Measurements from ENCODE around the gene ERN2. TPM values are rescaled to one million over a fixed set of nuclear protein-coding genes. Genes with fewer than 3 reads are reported as not detected.
A peak's percentile ranks its signal among the peaks of the same experiment; 100 is the strongest.

Gene ERN2
- polyA plus RNA-seq (2013, experiment 1 of 2): 0.13 TPM
- polyA plus RNA-seq (2013, experiment 2 of 2): 0.11 TPM

GRCh38 chr16:23712976-23713375 is at the start of gene ERN2:
ERN2 (minus strand) TSS chr16:23713222; CDS start chr16:23713187, 35 bp downstream.
- Histone ChIP-seq H2AK5ac (ENCODE audit: low read length) (no peak within 1 kb of the TSS), H3K4ac (ENCODE audit: low read depth, low read length) (no peak within 1 kb of the TSS), H3K36me3 (ENCODE audit: control insufficient read depth, insufficient read depth, low read length) (no peaks in the 10 kb centered on the region), H4K8ac (ENCODE audit: low read depth, low read length) (no peak within 1 kb of the TSS), H3K27ac (ENCODE audit: low read depth, low read length) (no peak within 1 kb of the TSS), H3K79me2 (ENCODE audit: control insufficient read depth, insufficient read depth, low read length) (no peaks in the 10 kb centered on the region), H2BK5ac (ENCODE audit: low read length) (no peak within 1 kb of the TSS), H3K79me1 (ENCODE audit: low read length) (no peaks in the 10 kb centered on the region), H3K4me1 (ENCODE audit: control insufficient read depth, low read depth, low read length) (no peaks in the 10 kb centered on the region), H3K23ac (ENCODE audit: low read length) (no peak within 1 kb of the TSS), H4K5ac (ENCODE audit: low read length) (no peak within 1 kb of the TSS), H3K9ac (ENCODE audit: low read length) (peak within 1 kb of the TSS; percentile 29), H2BK120ac (ENCODE audit: low read depth, low read length) (no peak within 1 kb of the TSS), H3K4me3 (ENCODE audit: low read length) (no peak within 1 kb of the TSS), H3K4me2 (ENCODE audit: low read length) (peak within 1 kb of the TSS; percentile 59), H3K27me3 (ENCODE audit: insufficient read depth, low read length, poor library complexity) (peaks cover 11% of the 10 kb centered on the region), H2BK15ac (replicated peaks; ENCODE audit: low read depth) (no peak within 1 kb of the TSS), H3K56ac (ENCODE audit: low read length) (peak within 1 kb of the TSS; percentile 67), H3K18ac (ENCODE audit: low read length) (no peak within 1 kb of the TSS)
- DNase-seq: no peak
- no CpG with 5 or more reads among the region's 37 CpGs for WGBS (ENCODE audit: extremely low coverage, insufficient coverage, low lambda C conversion rate)

GRCh38 chr16:23757937-23758619 is 45.1 kb upstream of the ERN2 start:
- Histone ChIP-seq H3K56ac (ENCODE audit: low read length) (no peak overlapping the region), H3K23ac (ENCODE audit: low read length) (no peak overlapping the region), H4K5ac (ENCODE audit: low read length) (no peak overlapping the region), H2BK120ac (ENCODE audit: low read depth, low read length) (no peak overlapping the region), H3K4me2 (ENCODE audit: low read length) (no peak overlapping the region), H3K79me2 (ENCODE audit: control insufficient read depth, insufficient read depth, low read length) (no peaks in the 10 kb centered on the region), H2BK15ac (replicated peaks; ENCODE audit: low read depth) (no peak overlapping the region), H3K79me1 (ENCODE audit: low read length) (no peaks in the 10 kb centered on the region), H3K9ac (ENCODE audit: low read length) (no peak overlapping the region), H3K36me3 (ENCODE audit: control insufficient read depth, insufficient read depth, low read length) (no peaks in the 10 kb centered on the region), H3K27ac (ENCODE audit: low read depth, low read length) (no peak overlapping the region), H3K18ac (ENCODE audit: low read length) (no peak overlapping the region), H3K4me1 (ENCODE audit: control insufficient read depth, low read depth, low read length) (no peaks in the 10 kb centered on the region), H4K8ac (ENCODE audit: low read depth, low read length) (no peak overlapping the region), H2AK5ac (ENCODE audit: low read length) (no peak overlapping the region), H3K4me3 (ENCODE audit: low read length) (no peak overlapping the region), H3K27me3 (ENCODE audit: insufficient read depth, low read length, poor library complexity) (peaks cover 9% of the 10 kb centered on the region), H3K4ac (ENCODE audit: low read depth, low read length) (no peak overlapping the region), H2BK5ac (ENCODE audit: low read length) (no peak overlapping the region)
- no peak for DNase-seq
- WGBS (ENCODE audit: extremely low coverage, insufficient coverage, low lambda C conversion rate): no CpG with 5 or more reads among the region's 6 CpGs

DNA sequence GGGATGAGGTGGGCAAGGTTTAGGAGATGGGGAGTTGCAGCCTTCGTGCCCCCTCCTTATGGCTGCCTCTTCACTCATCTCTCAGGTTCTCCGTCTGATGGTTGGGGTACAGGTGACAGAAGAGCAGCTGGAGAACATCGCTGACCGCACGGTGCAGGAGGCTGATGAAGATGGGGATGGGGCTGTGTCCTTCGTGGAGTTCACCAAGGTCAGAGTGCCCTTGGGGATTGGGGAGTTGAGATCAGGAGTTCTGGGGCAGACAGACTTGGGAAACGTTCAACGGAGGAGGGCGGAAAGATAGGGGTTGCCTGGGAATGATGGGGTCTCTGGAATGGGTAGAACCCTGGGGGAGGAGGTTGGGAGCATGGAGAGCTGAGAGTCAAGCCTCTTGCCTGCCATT is 44.1 kb upstream of the ERN2 start:
- Histone ChIP-seq H3K18ac (ENCODE audit: low read length) (no peak overlapping the region), H2BK5ac (ENCODE audit: low read length) (no peak overlapping the region), H3K56ac (ENCODE audit: low read length) (no peak overlapping the region), H3K27ac (ENCODE audit: low read depth, low read length) (no peak overlapping the region), H2BK15ac (replicated peaks; ENCODE audit: low read depth) (no peak overlapping the region), H3K4me2 (ENCODE audit: low read length) (no peak overlapping the region), H3K79me2 (ENCODE audit: control insufficient read depth, insufficient read depth, low read length) (no peaks in the 10 kb centered on the region), H4K5ac (ENCODE audit: low read length) (no peak overlapping the region), H3K4ac (ENCODE audit: low read depth, low read length) (no peak overlapping the region), H4K8ac (ENCODE audit: low read depth, low read length) (no peak overlapping the region), H2BK120ac (ENCODE audit: low read depth, low read length) (no peak overlapping the region), H2AK5ac (ENCODE audit: low read length) (no peak overlapping the region), H3K9ac (ENCODE audit: low read length) (no peak overlapping the region), H3K4me3 (ENCODE audit: low read length) (no peak overlapping the region), H3K4me1 (ENCODE audit: control insufficient read depth, low read depth, low read length) (no peaks in the 10 kb centered on the region), H3K79me1 (ENCODE audit: low read length) (no peaks in the 10 kb centered on the region), H3K36me3 (ENCODE audit: control insufficient read depth, insufficient read depth, low read length) (no peaks in the 10 kb centered on the region), H3K27me3 (ENCODE audit: insufficient read depth, low read length, poor library complexity) (peaks cover 9% of the 10 kb centered on the region), H3K23ac (ENCODE audit: low read length) (no peak overlapping the region)
- no CpG with 5 or more reads among the region's 9 CpGs for WGBS (ENCODE audit: extremely low coverage, insufficient coverage, low lambda C conversion rate)
- no peak for DNase-seq

DNA sequence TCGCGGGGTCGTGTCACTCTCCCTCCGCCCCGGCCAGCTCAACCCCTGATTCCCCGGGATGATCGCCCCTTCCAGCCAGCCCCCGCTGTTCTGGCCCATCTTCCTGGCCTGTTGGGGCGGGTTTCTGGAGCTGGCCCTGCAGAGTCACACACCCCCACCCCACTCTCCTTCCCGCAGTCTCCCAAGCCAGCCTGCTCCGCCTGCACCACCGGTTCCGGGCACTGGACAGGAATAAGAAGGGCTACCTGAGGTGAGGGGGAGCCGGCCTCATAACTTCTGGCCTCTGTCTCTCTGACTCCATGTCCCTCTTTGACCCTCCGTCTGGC is 42.4 kb upstream of the ERN2 start:
- Histone ChIP-seq H3K4me2 (ENCODE audit: low read length) (no peak overlapping the region), H2BK5ac (ENCODE audit: low read length) (no peak overlapping the region), H3K4me1 (ENCODE audit: control insufficient read depth, low read depth, low read length) (no peaks in the 10 kb centered on the region), H3K56ac (ENCODE audit: low read length) (no peak overlapping the region), H2BK15ac (replicated peaks; ENCODE audit: low read depth) (no peak overlapping the region), H4K8ac (ENCODE audit: low read depth, low read length) (no peak overlapping the region), H3K27ac (ENCODE audit: low read depth, low read length) (no peak overlapping the region), H3K27me3 (ENCODE audit: insufficient read depth, low read length, poor library complexity) (peaks cover 9% of the 10 kb centered on the region), H3K4ac (ENCODE audit: low read depth, low read length) (no peak overlapping the region), H3K18ac (ENCODE audit: low read length) (no peak overlapping the region), H3K36me3 (ENCODE audit: control insufficient read depth, insufficient read depth, low read length) (no peaks in the 10 kb centered on the region), H2BK120ac (ENCODE audit: low read depth, low read length) (no peak overlapping the region), H3K79me1 (ENCODE audit: low read length) (no peaks in the 10 kb centered on the region), H3K79me2 (ENCODE audit: control insufficient read depth, insufficient read depth, low read length) (no peaks in the 10 kb centered on the region), H3K4me3 (ENCODE audit: low read length) (no peak overlapping the region), H3K23ac (ENCODE audit: low read length) (no peak overlapping the region), H3K9ac (ENCODE audit: low read length) (no peak overlapping the region), H4K5ac (ENCODE audit: low read length) (no peak overlapping the region), H2AK5ac (ENCODE audit: low read length) (no peak overlapping the region)
- no CpG with 5 or more reads among the region's 15 CpGs for WGBS (ENCODE audit: extremely low coverage, insufficient coverage, low lambda C conversion rate)
- no peak for DNase-seq

GRCh38 chr16:23754594-23755483 is 41.8 kb upstream of the ERN2 start, which contains the start of gene CHP2:
CHP2 (plus strand) TSS chr16:23755026; CDS start chr16:23755050, 24 bp downstream.
- H3K4me3 ChIP-seq (ENCODE audit: low read length): no peak within 1 kb of the TSS
- WGBS (ENCODE audit: extremely low coverage, insufficient coverage, low lambda C conversion rate): no CpG with 5 or more reads among the region's 80 CpGs

More at GRCh38 chr16:23754594-23755483, 41.8 kb upstream of the ERN2 start, which contains the start of gene CHP2:
- no peaks in the 10 kb centered on the region for H3K36me3 ChIP-seq (ENCODE audit: control insufficient read depth, insufficient read depth, low read length)
- H3K23ac ChIP-seq (ENCODE audit: low read length): no peak within 1 kb of the TSS
- H3K18ac ChIP-seq (ENCODE audit: low read length): no peak within 1 kb of the TSS
- peak within 1 kb of the TSS; percentile 36 for H3K9ac ChIP-seq (ENCODE audit: low read length)
- peak; percentile 6 for DNase-seq
- H3K4ac ChIP-seq (ENCODE audit: low read depth, low read length): no peak within 1 kb of the TSS
- peak within 1 kb of the TSS; percentile 13 for H3K4me2 ChIP-seq (ENCODE audit: low read length)
- H3K4me1 ChIP-seq (ENCODE audit: control insufficient read depth, low read depth, low read length): no peaks in the 10 kb centered on the region
- H2BK120ac ChIP-seq (ENCODE audit: low read depth, low read length): no peak within 1 kb of the TSS
- no peak within 1 kb of the TSS for H4K5ac ChIP-seq (ENCODE audit: low read length)
- no peak within 1 kb of the TSS for H2AK5ac ChIP-seq (ENCODE audit: low read length)
- no peak within 1 kb of the TSS for H2BK15ac ChIP-seq (replicated peaks; ENCODE audit: low read depth)
- H3K27me3 ChIP-seq (ENCODE audit: insufficient read depth, low read length, poor library complexity): peaks cover 9% of the 10 kb centered on the region
- no peaks in the 10 kb centered on the region for H3K79me1 ChIP-seq (ENCODE audit: low read length)
- H4K8ac ChIP-seq (ENCODE audit: low read depth, low read length): no peak within 1 kb of the TSS
- no peak within 1 kb of the TSS for H2BK5ac ChIP-seq (ENCODE audit: low read length)
- no peak within 1 kb of the TSS for H3K27ac ChIP-seq (ENCODE audit: low read depth, low read length)
- H3K79me2 ChIP-seq (ENCODE audit: control insufficient read depth, insufficient read depth, low read length): no peaks in the 10 kb centered on the region
- H3K56ac ChIP-seq (ENCODE audit: low read length): peak within 1 kb of the TSS; percentile 25
